GM21528 (cell line): ENCODE data around the gene EPB41L1.
"Not testable (repeated sequence)": the region's sequence is repeated elsewhere in the genome, so short reads cannot be mapped to it uniquely, and the experiment has no call there.

ENCODE experiments used
- ATAC-seq: cut with Tn5 transposase; IDR thresholded peaks from one replicate; pipeline ENCODE4 v1.9.1; 2021; ENCODE audit warnings: mild to moderate bottlenecking, moderate library complexity; ENCODE audit not compliant: unreplicated experiment, low FRiP score

The EPB41L1 gene

GRCh38 chr20:36122931-36123288, 31.6 kb upstream of the EPB41L1 start:
- ATAC-seq = no peak

GRCh38 chr20:36125097-36125496, 29.4 kb upstream of the EPB41L1 start:
- no peak for ATAC-seq

- ATAC-seq = no peak
Measured at GRCh38 chr20:36126836-36127527, 27.6 kb upstream of the EPB41L1 start.

GRCh38 chr20:36128463-36129159, 25.9 kb upstream of the EPB41L1 start:
- no peak for ATAC-seq

GRCh38 chr20:36129160-36129543, 25.4 kb upstream of the EPB41L1 start:
- ATAC-seq = no peak

GRCh38 chr20:36130390-36130789, 24.1 kb upstream of the EPB41L1 start:
- ATAC-seq = no peak

- no peak for ATAC-seq
Measured at GRCh38 chr20:36132802-36133211, 21.7 kb upstream of the EPB41L1 start.

- no peak for ATAC-seq
Measured at GRCh38 chr20:36133821-36134220, 20.7 kb upstream of the EPB41L1 start.

- ATAC-seq = no peak
Measured at GRCh38 chr20:36135159-36135558, 19.4 kb upstream of the EPB41L1 start.

- ATAC-seq = no peak
Measured at GRCh38 chr20:36135821-36136220, 18.7 kb upstream of the EPB41L1 start.

- ATAC-seq = not testable (repeated sequence)
Measured at GRCh38 chr20:36137313-36137712, 17.2 kb upstream of the EPB41L1 start.

- no peak for ATAC-seq
Measured at GRCh38 chr20:36141310-36141709, 13.2 kb upstream of the EPB41L1 start.

GRCh38 chr20:36144336-36144735, 10.2 kb upstream of the EPB41L1 start:
- no peak for ATAC-seq

GRCh38 chr20:36145877-36146707, 8.4 kb upstream of the EPB41L1 start:
- no peak for ATAC-seq

GRCh38 chr20:36147690-36148089, 6.8 kb upstream of the EPB41L1 start:
- no peak for ATAC-seq

- ATAC-seq = no peak
Measured at GRCh38 chr20:36148439-36148838, 6.1 kb upstream of the EPB41L1 start.

- ATAC-seq = no peak
Measured at GRCh38 chr20:36149012-36149411, 5.5 kb upstream of the EPB41L1 start.

- ATAC-seq = no peak
Measured at GRCh38 chr20:36149469-36149868, 5.1 kb upstream of the EPB41L1 start.

- ATAC-seq = no peak
Measured at GRCh38 chr20:36150489-36150846, 4.1 kb upstream of the EPB41L1 start.

GRCh38 chr20:36150847-36151539, 3.5 kb upstream of the EPB41L1 start:
- no peak for ATAC-seq

- ATAC-seq = no peak
Measured at GRCh38 chr20:36152261-36152660, 2.3 kb upstream of the EPB41L1 start.
